OCI-LY1 (cell line): ENCODE data around the gene GLRA2.

Experiments
- EZH2 ChIP-seq: fragments of 200-600 bp; sonication (generic), shearing (Covaris generic); IDR thresholded peaks from 2 replicates; pipeline ENCODE4 v1.8.0; 2017; ENCODE audit warnings: borderline replicate concordance, mixed run types, mild to moderate bottlenecking, antibody characterized with exemption, low read length, moderate library complexity, mixed read lengths
- TF ChIP-seq, protein P1 (sequence below): fragments of 200-600 bp; sonication (generic), shearing (Covaris generic); IDR thresholded peaks from 2 replicates; pipeline ENCODE4 v1.5.1; 2017; ENCODE audit warnings: mild to moderate bottlenecking, antibody characterized with exemption, low read length, moderate library complexity, mixed read lengths

DNA sequence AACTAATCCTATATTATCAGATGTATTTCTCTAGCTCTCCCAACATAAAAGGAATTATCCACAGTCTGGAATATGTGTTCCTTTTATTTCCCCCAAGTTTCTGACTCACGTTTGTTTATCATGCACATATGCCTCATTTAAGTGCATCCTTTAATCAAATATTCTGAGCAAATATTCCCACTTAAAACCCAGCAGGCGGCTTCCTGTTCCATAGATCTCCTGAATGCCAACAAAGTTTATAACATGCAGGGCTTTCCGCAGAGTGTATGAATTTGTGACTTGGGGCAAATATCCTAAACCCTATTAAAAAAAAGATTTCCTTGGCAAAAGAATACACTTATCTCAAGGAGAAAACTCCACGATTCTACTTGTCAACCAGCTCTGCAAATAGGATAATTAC, 16.9 kb downstream of the GLRA2 start:
- TF ChIP-seq, protein P1, sequence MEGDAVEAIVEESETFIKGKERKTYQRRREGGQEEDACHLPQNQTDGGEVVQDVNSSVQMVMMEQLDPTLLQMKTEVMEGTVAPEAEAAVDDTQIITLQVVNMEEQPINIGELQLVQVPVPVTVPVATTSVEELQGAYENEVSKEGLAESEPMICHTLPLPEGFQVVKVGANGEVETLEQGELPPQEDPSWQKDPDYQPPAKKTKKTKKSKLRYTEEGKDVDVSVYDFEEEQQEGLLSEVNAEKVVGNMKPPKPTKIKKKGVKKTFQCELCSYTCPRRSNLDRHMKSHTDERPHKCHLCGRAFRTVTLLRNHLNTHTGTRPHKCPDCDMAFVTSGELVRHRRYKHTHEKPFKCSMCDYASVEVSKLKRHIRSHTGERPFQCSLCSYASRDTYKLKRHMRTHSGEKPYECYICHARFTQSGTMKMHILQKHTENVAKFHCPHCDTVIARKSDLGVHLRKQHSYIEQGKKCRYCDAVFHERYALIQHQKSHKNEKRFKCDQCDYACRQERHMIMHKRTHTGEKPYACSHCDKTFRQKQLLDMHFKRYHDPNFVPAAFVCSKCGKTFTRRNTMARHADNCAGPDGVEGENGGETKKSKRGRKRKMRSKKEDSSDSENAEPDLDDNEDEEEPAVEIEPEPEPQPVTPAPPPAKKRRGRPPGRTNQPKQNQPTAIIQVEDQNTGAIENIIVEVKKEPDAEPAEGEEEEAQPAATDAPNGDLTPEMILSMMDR, result no peak
- TF ChIP-seq EZH2, result no peak
